A673 (cell line): Measurements from ENCODE around the gene TMA7B. TPM values are rescaled to one million over a fixed set of nuclear protein-coding genes. Genes with fewer than 3 reads are reported as not detected.

Experiments used
- BruUV-seq: library from RNA; stranded (reverse); fragments of 400-500 nt; replicated peaks from 2 replicates; lab custom pipeline; 2021; lab: Mats Ljungman, UMichigan
- CTCF ChIA-PET: fragments of 300-600 bp; sonication (Branson Sonifier 250); formaldehyde crosslinking; loops from one replicate; lab custom pipeline; 2022; ENCODE audit warnings: antibody characterized with exemption; lab: Charles Lee
- POLR2A ChIA-PET: fragments of 300-600 bp; sonication (Branson Sonifier 250); formaldehyde crosslinking; loops from one replicate; lab custom pipeline; 2022; ENCODE audit warnings: antibody characterized with exemption; ENCODE audit not compliant: low non-redundant PET; lab: Charles Lee
- DNase-seq: peaks from one replicate; pipeline ENCODE4 v3.0.0-alpha.2; 2015; ENCODE audit warnings: low spot score
- H3K27ac ChIP-seq: fragments of 200-600 bp; sonication (generic); 2 replicates; pipeline ENCODE4 v1.5.1; 2016; ENCODE audit warnings: mixed run types, low read depth, mild to moderate bottlenecking, mixed read lengths, antibody characterized with exemption, low read length; ENCODE audit not compliant: poor library complexity, severe bottlenecking
- H3K27me3 ChIP-seq: fragments of 200-600 bp; sonication (generic); replicated peaks from 2 replicates; pipeline ENCODE4 v1.6.1; 2017; ENCODE audit warnings: mixed run types, low read depth, mild to moderate bottlenecking, mixed read lengths, antibody characterized with exemption, low read length; ENCODE audit not compliant: insufficient read depth, poor library complexity
- H3K36me3 ChIP-seq: fragments of 200-600 bp; sonication (generic); 2 replicates; pipeline ENCODE4 v1.6.1; 2016; ENCODE audit warnings: mixed run types, mild to moderate bottlenecking, mixed read lengths, antibody characterized with exemption, low read length; ENCODE audit not compliant: insufficient read depth, poor library complexity, severe bottlenecking
- H3K4me1 ChIP-seq: fragments of 200-600 bp; sonication (generic); 2 replicates; pipeline ENCODE4 v1.6.1; 2017; ENCODE audit warnings: mixed run types, mild to moderate bottlenecking, mixed read lengths, antibody characterized with exemption, low read length; ENCODE audit not compliant: insufficient read depth, poor library complexity, severe bottlenecking
- H3K4me3 ChIP-seq: fragments of 200-600 bp; sonication (generic); 2 replicates; pipeline ENCODE4 v1.5.1; 2016; ENCODE audit warnings: low read depth, mixed run types, mild to moderate bottlenecking, mixed read lengths, low read length; ENCODE audit not compliant: poor library complexity, severe bottlenecking
- H3K9me3 ChIP-seq: fragments of 200-600 bp; sonication (generic); 2 replicates; pipeline ENCODE4 v1.6.1; 2016; ENCODE audit warnings: mixed run types, low read depth, mild to moderate bottlenecking, mixed read lengths, antibody characterized with exemption, low read length; ENCODE audit not compliant: poor library complexity, severe bottlenecking
- EZH2 ChIP-seq: fragments of 200-600 bp; sonication (generic); IDR thresholded peaks from 2 replicates; pipeline ENCODE4 v1.6.1; 2017; ENCODE audit warnings: borderline replicate concordance, low read depth, mild to moderate bottlenecking, mixed read lengths, antibody characterized with exemption, low read length; ENCODE audit not compliant: poor library complexity, severe bottlenecking
- intact Hi-C: fragments of 100-400 bp; cut with micrococcal nuclease; formaldehyde crosslinking; loops from one replicate; pipeline ENCODE4 v1.10.0; 2022; ENCODE audit not compliant: unreplicated experiment
- total RNA-seq: library from RNA; stranded (reverse); gene quantifications from 2 replicates; pipeline ENCODE4 v1.2.3, GENCODE V29; 2021
- TF ChIP-seq, protein P1 (sequence below): fragments of 300-800, 200-600 bp; sonication (generic); conservative IDR thresholded peaks from 2 replicates; pipeline ENCODE4 v1.5.1; 2017; ENCODE audit warnings: low read depth, mild to moderate bottlenecking, antibody characterized with exemption, low read length, moderate library complexity, mixed read lengths

TMA7B gene
- total RNA-seq, 1 experiment from 2014 or later: not detected

DNA sequence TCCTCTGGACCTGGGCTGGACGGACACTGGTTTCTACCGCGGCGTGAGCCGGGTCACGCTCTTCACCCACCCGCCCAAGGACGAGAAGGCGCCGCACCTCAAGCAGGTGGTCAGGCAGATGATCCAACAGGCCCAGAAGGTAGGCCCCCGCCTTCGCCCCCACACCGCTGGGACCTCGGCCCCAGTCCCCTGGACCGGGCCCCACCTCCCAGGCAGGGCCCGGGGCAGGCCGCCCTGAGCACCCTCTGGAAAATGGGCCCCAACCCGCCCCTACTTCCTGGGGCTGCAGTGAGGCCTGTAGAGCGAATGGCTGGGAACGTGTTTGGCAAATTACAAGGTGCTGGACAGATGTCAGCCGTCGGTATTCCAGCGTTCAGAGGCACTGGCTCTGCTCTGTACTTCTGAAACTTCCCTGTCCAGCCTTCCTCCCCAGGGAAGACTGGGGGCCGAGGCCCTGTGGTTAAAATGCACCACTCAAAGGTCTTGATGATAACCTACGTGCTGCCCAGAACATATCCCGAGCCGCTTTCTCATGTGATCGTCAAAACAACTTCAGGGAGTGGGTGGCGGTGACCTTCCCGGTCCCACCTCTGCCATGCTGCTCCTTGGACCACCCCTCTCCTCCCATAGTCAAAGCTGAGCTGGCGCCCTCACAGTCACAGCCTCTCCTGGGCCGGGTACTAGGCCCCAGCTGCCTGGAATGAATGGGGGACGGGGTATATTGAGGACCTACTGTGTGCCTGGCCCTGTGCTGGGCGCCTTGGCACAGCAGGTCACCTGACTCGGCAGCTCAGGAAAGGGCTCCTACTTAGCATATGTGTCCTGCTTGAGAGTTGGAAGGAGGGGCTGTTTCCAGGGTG is 35.4 kb downstream of the TMA7B start:
- intact Hi-C loops: no loop called here
- ChIA-PET CTCF (no interaction called here), POLR2A (interaction anchor here (0.6 kb wide), 1 partner anchor 8 kb away, joined by 3 read pairs; no protein-coding TSS in a partner anchor)
- Histone ChIP-seq H3K27me3 (no peaks in the 10 kb centered on the region), H3K4me3 (no peak overlapping the region), H3K27ac (no peak overlapping the region), H3K9me3 (no peaks in the 10 kb centered on the region), H3K4me1 (no peaks in the 10 kb centered on the region), H3K36me3 (no peaks in the 10 kb centered on the region)
- BruUV-seq: no TSS peak
- TF ChIP-seq, protein P1, sequence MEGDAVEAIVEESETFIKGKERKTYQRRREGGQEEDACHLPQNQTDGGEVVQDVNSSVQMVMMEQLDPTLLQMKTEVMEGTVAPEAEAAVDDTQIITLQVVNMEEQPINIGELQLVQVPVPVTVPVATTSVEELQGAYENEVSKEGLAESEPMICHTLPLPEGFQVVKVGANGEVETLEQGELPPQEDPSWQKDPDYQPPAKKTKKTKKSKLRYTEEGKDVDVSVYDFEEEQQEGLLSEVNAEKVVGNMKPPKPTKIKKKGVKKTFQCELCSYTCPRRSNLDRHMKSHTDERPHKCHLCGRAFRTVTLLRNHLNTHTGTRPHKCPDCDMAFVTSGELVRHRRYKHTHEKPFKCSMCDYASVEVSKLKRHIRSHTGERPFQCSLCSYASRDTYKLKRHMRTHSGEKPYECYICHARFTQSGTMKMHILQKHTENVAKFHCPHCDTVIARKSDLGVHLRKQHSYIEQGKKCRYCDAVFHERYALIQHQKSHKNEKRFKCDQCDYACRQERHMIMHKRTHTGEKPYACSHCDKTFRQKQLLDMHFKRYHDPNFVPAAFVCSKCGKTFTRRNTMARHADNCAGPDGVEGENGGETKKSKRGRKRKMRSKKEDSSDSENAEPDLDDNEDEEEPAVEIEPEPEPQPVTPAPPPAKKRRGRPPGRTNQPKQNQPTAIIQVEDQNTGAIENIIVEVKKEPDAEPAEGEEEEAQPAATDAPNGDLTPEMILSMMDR: no peak
- no peak for TF ChIP-seq EZH2
- DNase-seq: no peak

DNA sequence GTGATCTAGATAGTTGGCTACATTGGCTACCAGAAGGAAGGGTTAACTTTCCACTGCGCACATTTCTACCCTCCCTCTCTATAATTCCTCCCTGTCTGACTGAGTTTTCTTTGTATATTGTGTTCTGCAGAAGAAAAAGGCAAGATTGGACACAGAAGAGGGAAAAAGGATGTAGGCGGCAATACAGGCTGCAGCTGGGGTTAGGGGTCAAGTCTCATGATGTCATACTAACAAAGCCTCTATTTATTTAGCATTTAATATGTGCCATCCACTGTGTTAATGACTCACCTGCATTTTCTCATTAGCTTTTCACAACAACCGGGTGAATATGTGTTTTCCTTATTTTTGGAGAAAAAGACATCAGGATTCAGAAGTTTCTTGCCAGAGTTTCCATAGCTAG is 36.5 kb downstream of the TMA7B start:
- ChIA-PET POLR2A (interaction anchor here (0.6 kb wide), 1 partner anchor 443 kb away, joined by 3 read pairs; no protein-coding TSS in a partner anchor), CTCF (no interaction called here)
- no peak for TF ChIP-seq EZH2
- TF ChIP-seq, protein P1: no peak
- BruUV-seq: no TSS peak
- Histone ChIP-seq H3K27me3 (no peaks in the 10 kb centered on the region), H3K27ac (no peak overlapping the region), H3K36me3 (no peaks in the 10 kb centered on the region), H3K4me1 (no peaks in the 10 kb centered on the region), H3K9me3 (no peaks in the 10 kb centered on the region), H3K4me3 (no peak overlapping the region)
- no peak for DNase-seq
- intact Hi-C loops: no loop called here

DNA sequence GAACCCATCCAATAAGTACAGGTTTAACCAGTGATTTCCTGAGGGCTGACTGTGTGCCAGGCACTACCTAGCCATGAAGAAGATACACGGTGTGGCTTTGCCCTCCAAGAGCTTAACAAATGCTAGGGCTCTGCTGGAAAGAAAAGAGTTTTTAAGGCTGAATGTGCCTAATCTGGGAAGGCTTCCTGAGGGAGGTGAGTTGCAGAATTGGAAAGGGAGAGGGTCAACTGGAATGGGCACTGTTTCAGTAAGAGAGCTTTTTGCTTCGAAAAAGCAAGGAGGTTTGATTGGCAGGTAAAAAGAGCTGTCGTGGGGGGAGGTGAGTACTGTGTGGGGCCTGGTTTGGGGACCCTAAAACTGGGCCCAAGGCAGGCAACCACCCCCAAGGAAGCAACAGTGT is 37.2 kb downstream of the TMA7B start:
- ChIA-PET CTCF (no interaction called here), POLR2A (interaction anchor here (0.6 kb wide), 1 partner anchor 444 kb away, joined by 3 read pairs; no protein-coding TSS in a partner anchor)
- no TSS peak for BruUV-seq
- H3K27me3 ChIP-seq: no peaks in the 10 kb centered on the region
- H3K4me1 ChIP-seq: no peaks in the 10 kb centered on the region
- H3K36me3 ChIP-seq: no peaks in the 10 kb centered on the region
- no peaks in the 10 kb centered on the region for H3K9me3 ChIP-seq
- TF ChIP-seq EZH2: no peak
- TF ChIP-seq, protein P1: no peak
- no peak for DNase-seq
- H3K27ac ChIP-seq: no peak overlapping the region
- intact Hi-C loops: no loop called here
- no peak overlapping the region for H3K4me3 ChIP-seq
